Gastrocnemius medialis (tissue), 4 donors: ENCODE data around the gene C6. TPM values are rescaled to one million over a fixed set of nuclear protein-coding genes. Genes with fewer than 3 reads are reported as not detected.

Experiments used
- ATAC-seq, 2 donors: fragments of 150-250 bp; one replicate each; pipeline ENCODE4 v1.9.1; 2016
- DNase-seq, 2 donors: peaks; one replicate each; pipeline ENCODE4 v3.0.0-alpha.2; 2019
- H3K27ac ChIP-seq, 4 donors: fragments of 200-600 bp; sonication (generic); 1 replicate in 1 of 4; 2 replicates in 3 of 4; pipeline ENCODE4 v1.5.1; 2016 to 2018; ENCODE audit warnings: mild to moderate bottlenecking in 2 of 4, moderate library complexity in 1 of 4
- H3K27me3 ChIP-seq, 3 donors: fragments of 200-600 bp; sonication (generic) in 2 of 3; 1 replicate in 1 of 3; 2 replicates in 2 of 3; pipeline versions ENCODE4 v1.5.1 to v1.6.0; 2016 to 2019; ENCODE audit warnings: mild to moderate bottlenecking in 1 of 3, moderate library complexity in 1 of 3
- H3K36me3 ChIP-seq, 2 donors: fragments of 200-600 bp; sonication (generic) in 1 of 2; one replicate each; pipeline ENCODE4 v1.5.1; 2017 to 2018
- H3K4me1 ChIP-seq, 2 donors: fragments of 200-600 bp; sonication (generic) in 1 of 2; one replicate each; pipeline ENCODE4 v1.5.1; 2016 to 2017; ENCODE audit warnings: mild to moderate bottlenecking in 2 of 2
- H3K4me3 ChIP-seq, 4 donors: fragments of 200-600 bp; sonication (generic) in 3 of 4; 1 replicate in 1 of 4; 2 replicates in 3 of 4; pipeline ENCODE4 v1.5.1; 2016 to 2019; ENCODE audit warnings: mild to moderate bottlenecking in 2 of 4
- H3K9me3 ChIP-seq, 3 donors: fragments of 200-600 bp; sonication (generic) in 2 of 3; 1 replicate in 1 of 3; 2 replicates in 2 of 3; pipeline ENCODE4 v1.5.1; 2016 to 2019
- POLR2A ChIP-seq, 2 donors: fragments of 450-650 bp; IDR thresholded peaks; one replicate each; pipeline ENCODE4 v1.6.1; 2017; ENCODE audit warnings: antibody characterized with exemption in 2 of 2, mild to moderate bottlenecking in 2 of 2, moderate library complexity in 2 of 2
- in situ Hi-C, 4 donors: fragments of 200-750 bp; cut with MboI; loops; one replicate each; pipeline versions ENCODE4 v1.15.0 to v1.8.0; 2017; ENCODE audit warnings: low sequenced_read_pairs in 4 of 4
- intact Hi-C: fragments of 100-400 bp; cut with DNase I; formaldehyde crosslinking; loops from one replicate; pipeline ENCODE4 v1.15.1; 2023; ENCODE audit warnings: low total_unique reads
- total RNA-seq, 4 donors: library from RNA; depleted of rRNA; stranded (reverse); fragments of >200 nt; gene quantifications; one replicate each; pipeline versions ENCODE4 v1.1.0 to v1.2.3, GENCODE V29; 2016
- TF ChIP-seq, protein P1 (sequence below), 5 experiments: fragments of 450-650 bp in 3 of 5; fragments of 200-600 bp in 2 of 5; sonication (generic) in 2 of 5; IDR thresholded peaks in 4 of 5; conservative IDR thresholded peaks in 1 of 5; 1 replicate in 4 of 5; 2 replicates in 1 of 5; pipeline ENCODE4 v1.5.1; 2016 to 2019; ENCODE audit warnings: antibody characterized with exemption in 5 of 5, mild to moderate bottlenecking in 3 of 5, moderate library complexity in 3 of 5

Gene C6
- total RNA-seq, 4 donors from 2014 or later: 0.46 to 1.4 (median 0.97) TPM; not detected in 1

DNA sequence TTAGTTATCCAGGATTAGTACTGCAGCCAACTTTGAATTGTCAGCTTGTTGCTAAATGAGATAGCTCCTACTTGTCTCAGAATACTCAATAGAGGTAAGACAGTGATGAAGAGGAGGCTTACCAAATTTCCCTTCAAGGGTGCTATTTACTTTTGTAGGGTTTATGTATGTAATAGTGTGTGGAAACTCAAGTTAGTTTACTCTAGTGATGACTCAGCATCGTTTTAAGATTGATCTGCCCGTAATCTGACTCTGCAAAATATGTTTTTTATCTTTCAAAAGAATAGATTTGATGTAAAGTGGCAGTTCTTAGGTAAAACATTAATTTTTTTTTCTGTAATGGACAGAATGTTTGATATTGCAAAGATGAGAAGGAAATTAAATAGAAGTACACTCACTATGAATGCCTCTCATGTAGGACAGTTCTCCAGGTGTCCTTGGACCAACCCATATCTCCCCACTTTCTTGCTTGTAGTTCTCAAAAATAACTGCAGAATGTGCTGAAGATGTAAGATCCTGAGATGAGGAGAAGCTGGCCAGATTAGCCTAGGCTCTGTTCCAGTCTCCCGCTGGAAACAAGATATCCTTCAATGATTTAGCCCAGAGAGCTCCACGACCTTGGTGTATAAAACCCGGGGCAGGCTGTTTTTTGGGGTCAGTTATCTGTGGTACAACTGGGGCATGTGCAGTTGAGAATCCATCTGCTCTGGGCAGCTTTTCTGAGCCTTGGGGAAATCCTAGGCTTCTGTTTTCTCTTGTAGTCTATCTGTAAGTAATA lies 117.8 kb downstream of the C6 start:
- DNase-seq (no peak), ATAC-seq (no peak)
- Histone ChIP-seq H3K4me3 (no peak overlapping the region), H3K36me3 (no peaks in the 10 kb centered on the region), H3K4me1 (no peaks in the 10 kb centered on the region), H3K27ac (no peak overlapping the region), H3K27me3 (no peaks in the 10 kb centered on the region), H3K9me3 (no peaks in the 10 kb centered on the region)
- in situ Hi-C loops (no loop called here), intact Hi-C loops (no loop called here)
- no peak for TF ChIP-seq POLR2A (IDR thresholded peaks at IDR 0.05)
- TF ChIP-seq, protein P1, sequence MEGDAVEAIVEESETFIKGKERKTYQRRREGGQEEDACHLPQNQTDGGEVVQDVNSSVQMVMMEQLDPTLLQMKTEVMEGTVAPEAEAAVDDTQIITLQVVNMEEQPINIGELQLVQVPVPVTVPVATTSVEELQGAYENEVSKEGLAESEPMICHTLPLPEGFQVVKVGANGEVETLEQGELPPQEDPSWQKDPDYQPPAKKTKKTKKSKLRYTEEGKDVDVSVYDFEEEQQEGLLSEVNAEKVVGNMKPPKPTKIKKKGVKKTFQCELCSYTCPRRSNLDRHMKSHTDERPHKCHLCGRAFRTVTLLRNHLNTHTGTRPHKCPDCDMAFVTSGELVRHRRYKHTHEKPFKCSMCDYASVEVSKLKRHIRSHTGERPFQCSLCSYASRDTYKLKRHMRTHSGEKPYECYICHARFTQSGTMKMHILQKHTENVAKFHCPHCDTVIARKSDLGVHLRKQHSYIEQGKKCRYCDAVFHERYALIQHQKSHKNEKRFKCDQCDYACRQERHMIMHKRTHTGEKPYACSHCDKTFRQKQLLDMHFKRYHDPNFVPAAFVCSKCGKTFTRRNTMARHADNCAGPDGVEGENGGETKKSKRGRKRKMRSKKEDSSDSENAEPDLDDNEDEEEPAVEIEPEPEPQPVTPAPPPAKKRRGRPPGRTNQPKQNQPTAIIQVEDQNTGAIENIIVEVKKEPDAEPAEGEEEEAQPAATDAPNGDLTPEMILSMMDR (IDR thresholded peaks at IDR 0.05 in 4 of 5, conservative IDR thresholded peaks at IDR 0.05 in 1 of 5): no peak

DNA sequence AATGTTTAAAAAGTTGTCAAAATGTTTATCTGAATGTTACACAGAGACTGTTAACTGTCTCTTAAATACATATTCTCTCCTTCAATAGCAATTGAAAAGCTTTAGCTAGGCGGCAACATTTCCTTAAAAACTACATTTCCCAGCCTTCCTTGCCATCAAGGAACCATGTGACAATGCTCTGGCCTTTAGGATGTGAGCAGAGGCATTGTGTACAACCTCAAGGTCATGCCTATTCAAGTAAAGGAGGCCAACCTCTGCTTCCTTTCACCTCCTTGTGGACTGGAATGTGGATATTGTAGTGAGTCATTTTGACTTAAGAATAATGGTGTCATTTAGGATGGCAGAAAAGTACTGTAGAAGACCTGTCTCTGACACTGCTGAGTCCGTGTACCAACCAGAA lies 118.5 kb downstream of the C6 start:
- intact Hi-C loops (no loop called here), in situ Hi-C loops (no loop called here)
- no peak overlapping the region for H3K4me3 ChIP-seq
- H3K36me3 ChIP-seq: no peaks in the 10 kb centered on the region
- H3K4me1 ChIP-seq: no peaks in the 10 kb centered on the region
- no peaks in the 10 kb centered on the region for H3K9me3 ChIP-seq
- no peaks in the 10 kb centered on the region for H3K27me3 ChIP-seq
- H3K27ac ChIP-seq: no peak overlapping the region
- TF ChIP-seq POLR2A (IDR thresholded peaks at IDR 0.05): no peak
- TF ChIP-seq, protein P1 (IDR thresholded peaks at IDR 0.05 in 4 of 5, conservative IDR thresholded peaks at IDR 0.05 in 1 of 5): no peak
- no peak for DNase-seq
- no peak for ATAC-seq

DNA sequence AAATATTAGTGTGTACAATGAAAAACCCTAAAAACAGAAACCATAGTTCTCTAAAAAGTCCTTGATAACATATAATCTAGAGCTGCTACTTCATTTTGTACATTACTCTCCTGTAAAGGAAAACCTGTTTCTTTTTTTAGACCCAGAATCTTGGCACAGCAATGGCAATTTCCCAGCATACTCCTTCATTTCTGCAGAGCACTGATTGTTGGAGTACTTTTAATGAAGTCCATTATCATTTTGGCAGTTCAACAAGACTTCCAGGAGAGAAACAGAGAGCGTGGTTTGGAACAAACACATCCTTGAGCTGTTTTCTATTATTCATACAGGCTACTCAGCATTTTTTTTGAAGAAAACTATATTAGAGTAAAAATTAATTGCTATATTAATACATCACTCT lies 119.5 kb downstream of the C6 start:
- Histone ChIP-seq H3K36me3 (no peaks in the 10 kb centered on the region), H3K4me3 (no peak overlapping the region), H3K9me3 (no peaks in the 10 kb centered on the region), H3K27me3 (no peaks in the 10 kb centered on the region), H3K27ac (no peak overlapping the region), H3K4me1 (no peaks in the 10 kb centered on the region)
- ATAC-seq: no peak
- TF ChIP-seq, protein P1 (IDR thresholded peaks at IDR 0.05 in 4 of 5, conservative IDR thresholded peaks at IDR 0.05 in 1 of 5): no peak
- no peak for TF ChIP-seq POLR2A (IDR thresholded peaks at IDR 0.05)
- intact Hi-C loops (no loop called here), in situ Hi-C loops (no loop called here)
- DNase-seq: no peak

Other genes with a start within 250 kb of the C6 start
- gene MROH2B, start 142.2 kb downstream of the C6 start, total RNA-seq: not detected